GM18873 (cell line): ENCODE data around the gene LIMD2.

Source experiments
- ATAC-seq: cut with Tn5 transposase; IDR thresholded peaks from one replicate; pipeline ENCODE4 v1.9.1; 2021; ENCODE audit warnings: mild to moderate bottlenecking, moderate library complexity, moderate number of reproducible peaks; ENCODE audit not compliant: unreplicated experiment, low FRiP score

The LIMD2 gene

DNA sequence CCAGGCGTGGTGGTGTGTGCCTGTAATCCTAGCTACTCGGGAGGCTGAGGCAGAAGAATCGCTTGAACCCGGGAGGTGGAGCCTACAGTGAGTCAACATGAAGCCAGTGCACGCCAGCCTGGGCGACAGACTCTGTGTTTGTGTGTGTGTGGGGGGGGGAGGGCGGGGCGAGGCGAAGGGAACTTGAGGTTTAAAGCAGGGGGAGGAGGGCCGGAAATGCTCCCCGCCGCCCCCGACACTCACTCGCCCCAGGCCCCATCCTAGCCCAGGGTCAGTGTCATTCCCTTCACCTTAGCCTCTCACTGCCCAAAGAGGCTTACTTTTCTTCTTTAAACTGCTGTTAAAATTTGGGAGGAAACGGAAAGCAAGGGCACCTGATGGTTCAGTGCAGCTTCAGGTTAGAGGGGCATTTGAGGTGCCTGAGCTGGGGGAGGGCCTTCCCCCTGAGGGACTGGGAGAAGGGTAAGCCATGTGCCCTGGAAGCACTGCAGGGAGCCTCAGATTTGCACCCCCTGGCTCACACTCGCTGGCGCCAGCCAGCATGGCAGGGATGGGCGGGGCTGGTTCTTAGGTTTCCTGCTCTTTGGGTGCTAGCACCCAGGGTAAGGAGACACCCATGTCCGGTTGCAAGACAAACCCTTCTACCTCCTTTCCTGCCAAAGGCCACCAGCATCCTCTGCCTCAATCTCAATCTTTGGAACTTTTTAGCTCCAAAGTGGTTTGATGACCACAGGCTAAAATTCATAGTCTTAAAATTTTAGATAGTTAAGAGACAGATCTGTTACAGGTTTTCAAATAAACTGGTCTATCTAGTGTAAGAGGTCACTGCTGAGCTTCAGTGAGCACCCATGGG is 2.2 kb upstream of the LIMD2 start:
- ATAC-seq = no peak

DNA sequence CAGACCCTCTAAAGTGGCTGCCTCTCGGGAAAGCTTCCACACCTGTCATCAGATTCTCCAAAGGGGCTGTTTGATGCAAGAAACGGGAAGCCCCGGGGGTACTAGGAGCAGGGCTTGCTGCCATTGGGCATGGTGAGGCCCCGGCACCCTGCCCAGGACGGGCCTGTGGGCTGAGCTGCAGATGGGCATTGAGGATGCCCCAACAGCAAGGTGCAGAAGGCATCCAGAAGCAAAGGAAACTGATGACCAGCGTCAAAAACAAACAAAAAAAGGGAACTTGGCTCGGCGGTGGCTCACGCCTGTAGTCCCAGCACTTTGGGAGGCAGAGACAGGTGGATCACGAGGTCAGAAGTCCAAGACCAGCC is 1.5 kb upstream of the LIMD2 start:
- no peak for ATAC-seq

DNA sequence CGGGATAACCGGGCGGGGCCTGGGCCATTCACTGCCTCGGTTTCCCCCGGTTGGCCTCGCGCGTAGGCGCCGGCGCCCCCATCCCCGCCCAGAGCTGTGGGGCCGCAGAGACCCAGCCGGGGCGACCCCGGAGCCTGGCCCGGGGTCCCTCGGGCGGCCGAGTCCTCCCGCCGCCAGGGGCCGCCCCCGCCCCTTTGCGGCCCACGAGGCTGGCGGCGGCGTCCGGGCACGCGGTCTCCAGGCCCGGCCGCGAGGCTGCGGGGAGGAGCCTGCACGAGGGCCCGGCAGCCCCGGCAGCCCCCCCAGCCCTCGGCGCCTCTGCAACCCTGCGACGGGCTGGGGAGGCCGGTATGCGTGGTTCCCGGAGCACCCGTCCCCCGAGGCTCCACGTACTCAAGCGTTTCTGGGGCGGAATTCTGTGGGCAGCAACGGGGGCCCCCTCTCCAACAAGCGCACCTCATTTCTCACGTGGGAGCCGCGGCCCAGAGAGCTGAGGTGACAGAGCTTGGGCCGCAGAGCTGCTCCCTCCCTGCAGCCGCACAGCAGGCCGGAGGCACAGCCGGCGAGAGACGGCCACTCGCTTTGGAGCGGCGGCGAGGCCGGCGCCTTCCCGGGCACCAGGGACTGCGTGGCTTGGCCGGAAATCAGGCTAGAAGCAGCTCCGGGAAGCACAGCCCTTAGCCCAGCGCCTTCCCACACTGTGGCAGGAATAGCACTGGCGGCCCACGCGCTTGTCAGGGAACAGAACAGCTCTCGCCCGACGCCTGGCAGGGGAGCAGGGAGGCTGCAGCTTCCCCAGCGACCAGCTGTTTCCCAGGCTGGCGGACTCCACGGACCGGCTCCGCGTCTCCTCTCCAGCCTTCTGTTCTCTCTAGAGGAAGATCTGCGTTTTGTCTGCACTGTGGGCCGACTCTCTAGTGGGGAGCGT is 867 bp upstream of the LIMD2 start:
- no peak for ATAC-seq

DNA sequence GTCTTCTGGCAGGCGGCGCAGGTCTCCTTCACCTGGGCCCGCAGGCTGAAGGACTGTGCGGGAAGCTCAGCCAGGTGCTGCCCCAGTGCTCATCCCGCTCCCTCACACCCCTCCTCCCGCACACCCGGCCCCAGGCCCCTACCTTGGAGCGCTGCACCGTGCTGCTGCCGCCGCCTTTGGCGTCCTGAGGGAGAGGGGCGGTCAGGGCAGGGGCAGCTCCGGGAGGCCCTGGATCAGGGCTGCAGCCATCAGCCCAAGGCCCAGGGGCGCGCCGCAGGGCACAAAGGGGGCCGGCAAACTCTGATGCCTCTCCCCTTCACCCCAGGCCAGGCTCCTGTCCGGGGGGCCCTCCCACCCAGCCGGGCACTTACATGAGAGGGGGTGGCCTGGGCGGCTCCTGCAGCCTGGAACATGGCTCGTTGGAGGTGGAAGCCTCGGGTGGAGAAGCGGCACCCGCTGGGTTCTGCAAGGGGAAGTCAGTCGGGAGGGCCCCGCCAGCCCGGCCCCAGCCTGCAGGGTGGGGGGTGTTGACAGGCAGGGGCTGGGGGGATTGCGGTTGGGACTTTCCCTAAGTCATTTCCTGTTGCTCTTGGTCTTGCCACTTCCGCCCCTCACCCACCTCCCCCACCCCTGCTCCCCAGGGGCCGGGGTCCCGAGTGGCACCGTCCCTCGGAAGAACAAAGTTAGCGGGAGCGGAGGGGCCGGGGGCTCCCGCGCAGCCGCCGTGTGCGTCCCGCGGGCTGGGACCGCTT is 863 bp downstream of the LIMD2 start:
- no peak for ATAC-seq

DNA sequence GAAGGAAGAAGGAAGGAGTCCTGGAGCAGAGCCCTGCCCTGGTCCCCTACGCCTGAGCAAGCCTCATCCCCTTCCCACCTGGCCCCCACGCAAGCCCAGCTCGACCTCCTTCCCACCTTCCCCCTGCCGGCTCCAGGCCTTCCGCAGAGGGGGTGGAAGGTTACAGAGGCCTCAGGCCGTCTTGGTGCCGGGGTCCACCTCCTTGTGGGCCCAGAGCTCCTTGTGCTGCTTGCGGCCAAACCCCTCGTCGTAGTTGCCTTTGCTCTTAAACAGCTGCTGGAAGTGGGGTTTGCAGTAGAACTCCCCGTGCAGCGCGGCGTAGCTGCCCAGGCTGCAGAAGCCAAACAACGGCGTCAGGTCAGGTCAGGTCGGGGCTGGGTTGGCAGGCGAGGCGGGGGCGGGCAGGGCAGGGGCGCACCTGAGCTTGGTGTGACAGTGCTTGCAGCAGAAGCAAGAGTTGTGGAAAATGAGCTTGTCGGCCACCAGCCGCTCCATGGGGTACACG is 1.5 kb downstream of the LIMD2 start:
- no peak for ATAC-seq

DNA sequence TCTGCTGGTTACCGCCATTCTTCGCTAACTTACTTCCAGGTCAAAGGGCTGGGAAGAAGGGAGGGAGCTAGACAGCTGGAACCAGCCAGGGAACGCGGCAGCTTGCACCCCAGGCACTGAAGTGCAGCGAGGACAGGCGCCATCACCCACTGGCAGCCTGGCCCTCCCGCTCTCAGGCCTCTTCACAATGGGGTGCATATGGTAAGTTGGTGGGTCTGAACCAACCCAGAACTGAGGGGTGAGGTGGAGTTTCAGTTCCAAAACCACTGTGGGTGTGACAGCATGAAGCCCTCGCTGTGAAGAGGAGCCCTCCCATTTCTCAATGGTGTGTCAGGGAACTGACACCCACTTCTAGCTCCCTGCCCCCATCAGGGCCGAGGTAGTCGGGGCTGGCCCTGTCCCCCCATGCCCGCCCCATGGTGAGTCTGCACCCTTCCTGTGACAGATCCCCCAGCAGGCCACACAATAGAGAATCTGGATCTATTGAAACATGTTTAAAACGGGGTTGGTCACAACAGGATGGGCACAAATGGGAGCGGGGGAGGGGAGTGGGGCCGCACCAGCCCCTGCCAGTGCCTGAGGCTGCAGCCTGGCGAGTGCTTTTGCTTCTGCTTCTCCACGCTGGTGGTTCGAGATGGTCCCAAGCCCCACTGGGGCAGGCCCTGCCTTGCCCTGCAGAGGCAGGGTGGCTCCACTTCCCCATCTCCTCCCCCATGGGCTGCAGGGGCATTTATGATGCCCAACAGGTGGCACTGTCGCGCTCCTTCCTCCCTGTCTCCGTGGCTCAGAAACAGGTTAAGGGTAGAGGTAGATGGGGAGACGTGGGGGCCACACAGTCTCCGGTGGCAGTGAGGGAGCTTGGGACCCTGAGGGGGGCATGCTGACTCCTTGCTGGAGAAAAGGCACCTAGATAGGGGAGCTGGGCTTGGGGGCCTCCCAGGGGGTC is 2.3 kb downstream of the LIMD2 start:
- peak; percentile 30 for ATAC-seq

DNA sequence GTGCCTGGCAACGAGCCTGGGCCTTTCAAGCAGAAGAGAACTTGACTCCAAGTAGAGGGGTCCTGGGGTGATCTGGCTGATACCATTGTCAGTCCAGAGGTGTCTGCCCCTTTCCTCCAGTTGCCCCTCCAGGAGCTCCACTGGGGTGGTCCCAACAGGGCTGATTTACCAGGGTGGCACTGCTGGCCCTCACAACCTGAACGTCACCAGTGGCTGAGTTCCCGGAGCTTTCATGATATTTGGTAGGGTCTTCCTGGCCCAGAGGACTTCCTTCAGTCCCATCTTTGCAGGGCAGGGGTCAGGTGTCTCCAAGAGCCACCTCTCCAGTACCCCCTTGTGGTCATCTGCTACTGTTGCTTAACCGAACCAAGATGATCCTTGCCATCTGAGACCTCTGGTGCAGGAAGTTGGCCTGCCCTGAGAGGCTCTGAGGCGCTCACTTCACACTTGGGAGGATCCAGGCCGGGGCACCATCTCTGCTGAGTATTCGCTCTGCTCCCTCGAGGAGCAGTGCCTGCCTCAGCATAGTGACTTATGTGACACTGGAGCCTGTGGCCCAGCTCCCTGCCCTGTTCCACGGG is 3.5 kb downstream of the LIMD2 start:
- ATAC-seq = no peak

DNA sequence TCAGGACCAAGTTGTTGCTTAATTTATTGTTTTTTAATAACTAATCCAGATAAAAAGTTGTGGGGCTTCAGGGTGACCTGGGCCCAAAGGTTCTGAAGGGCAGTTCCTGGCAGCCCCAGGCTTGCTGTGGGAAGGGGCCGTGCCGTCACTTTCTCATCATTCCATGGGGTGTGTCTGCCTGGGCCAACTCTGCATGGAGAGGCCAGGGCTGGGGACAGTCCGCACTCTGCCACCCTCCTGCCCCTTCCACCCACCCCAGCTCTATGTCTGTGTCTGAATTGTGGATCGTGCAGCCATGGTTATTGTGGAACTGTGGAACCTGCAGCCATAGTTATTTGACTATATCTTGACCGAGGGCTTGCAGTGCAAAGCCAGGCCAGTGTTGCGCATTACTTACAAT is 4.0 kb downstream of the LIMD2 start:
- no peak for ATAC-seq

DNA sequence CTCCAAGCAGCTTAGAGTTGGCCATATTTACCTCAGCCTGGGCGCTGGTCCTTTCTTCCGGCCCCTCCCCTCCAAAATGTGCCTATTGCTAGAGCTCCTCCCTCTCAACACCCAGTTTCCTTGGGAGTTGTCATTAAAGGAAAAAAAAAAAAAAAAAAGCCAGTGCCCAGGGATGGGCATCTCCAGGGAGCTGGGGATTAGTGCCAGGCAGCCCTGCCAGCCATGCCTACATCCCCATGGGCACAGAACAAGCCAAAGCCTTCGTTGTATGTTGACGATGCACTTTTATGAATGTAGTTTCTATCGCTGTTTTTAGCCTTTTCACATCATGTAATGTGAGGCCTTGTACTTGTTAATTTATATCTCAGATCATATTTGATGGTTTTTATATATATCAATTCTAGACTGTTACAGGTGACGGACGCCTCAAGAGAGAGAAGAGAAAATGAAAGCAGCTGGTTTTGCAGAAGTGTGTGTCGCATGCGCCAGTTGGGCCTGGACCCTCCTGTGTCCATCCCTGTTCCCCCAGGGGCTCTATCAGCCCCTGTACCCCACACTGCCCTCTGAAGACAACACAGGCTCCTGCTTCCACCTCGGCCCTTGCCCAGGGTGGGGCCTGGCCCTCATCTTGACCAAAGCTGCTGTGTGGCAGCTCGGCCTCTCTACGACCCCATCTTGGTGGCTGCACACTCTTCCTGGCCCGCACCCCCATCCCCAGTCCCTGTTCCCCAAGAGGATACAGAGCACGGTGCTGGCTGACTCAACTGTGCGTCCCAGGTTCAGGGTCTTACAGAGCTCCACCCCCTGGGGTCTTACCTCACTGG is 4.8 kb downstream of the LIMD2 start:
- ATAC-seq = no peak

DNA sequence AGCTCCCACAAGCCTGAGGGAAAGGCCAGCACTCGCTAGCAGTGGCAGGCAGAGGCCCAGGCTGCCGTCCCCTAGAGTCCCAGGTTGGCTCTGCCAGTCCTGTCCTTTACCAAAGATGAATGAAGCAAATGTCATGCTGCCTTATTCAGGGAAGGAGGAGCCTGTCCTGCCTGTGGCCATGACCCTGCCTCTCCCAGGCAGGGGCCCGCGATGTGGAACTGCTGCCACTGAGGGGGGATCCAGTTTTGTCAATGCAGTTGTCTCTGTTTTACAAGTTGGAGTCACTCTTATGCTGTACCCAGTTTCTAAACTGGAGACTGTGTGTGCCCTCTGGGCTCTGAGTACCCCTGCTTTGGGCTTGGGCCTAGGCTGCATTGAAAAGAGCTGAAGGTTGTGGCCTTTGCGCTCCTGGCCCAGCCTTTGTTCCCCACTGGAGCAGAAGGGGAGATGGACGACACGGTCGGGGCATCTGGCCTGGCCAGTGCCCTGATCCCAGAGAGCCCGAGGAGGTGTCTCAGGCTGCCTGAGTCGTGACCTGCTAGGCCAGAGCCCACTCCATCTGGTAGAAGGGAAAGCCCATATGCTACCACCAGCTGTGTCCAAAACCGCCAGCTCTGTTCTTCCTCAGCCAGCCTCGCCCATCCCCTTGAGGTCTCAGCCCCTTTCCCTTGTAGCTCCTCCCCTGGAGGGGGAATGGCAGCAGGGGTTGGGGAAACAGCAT is 5.5 kb downstream of the LIMD2 start:
- no peak for ATAC-seq

DNA sequence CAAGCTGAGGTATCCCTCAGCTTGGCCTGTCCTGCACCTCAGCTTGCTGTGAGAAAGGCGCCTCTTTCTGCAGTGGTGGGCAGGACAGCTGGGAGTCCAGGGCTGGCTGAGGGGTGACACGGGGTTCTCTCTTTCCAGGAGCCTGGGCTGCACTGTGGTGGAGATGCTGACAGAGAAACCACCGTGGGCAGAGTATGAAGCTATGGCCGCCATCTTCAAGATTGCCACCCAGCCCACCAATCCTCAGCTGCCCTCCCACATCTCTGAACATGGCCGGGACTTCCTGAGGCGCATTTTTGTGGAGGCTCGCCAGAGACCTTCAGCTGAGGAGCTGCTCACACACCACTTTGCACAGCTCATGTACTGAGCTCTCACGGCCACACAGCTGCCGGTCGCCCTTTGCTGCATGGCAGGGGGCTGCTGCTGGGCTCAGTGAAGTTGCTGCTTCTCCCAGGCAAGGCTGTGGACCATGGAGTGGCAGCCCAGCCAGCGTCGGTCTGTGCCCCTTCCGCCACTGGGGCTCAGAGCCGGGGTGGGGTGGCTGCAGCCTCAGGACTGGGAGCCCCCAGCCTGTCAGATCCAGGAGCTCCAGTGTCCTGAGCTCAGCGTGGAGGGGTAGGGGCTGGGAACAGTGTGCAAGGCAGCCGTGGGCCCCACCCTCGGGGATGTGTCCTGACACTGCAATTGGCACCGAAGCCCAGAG is 6.4 kb downstream of the LIMD2 start:
- ATAC-seq = no peak

DNA sequence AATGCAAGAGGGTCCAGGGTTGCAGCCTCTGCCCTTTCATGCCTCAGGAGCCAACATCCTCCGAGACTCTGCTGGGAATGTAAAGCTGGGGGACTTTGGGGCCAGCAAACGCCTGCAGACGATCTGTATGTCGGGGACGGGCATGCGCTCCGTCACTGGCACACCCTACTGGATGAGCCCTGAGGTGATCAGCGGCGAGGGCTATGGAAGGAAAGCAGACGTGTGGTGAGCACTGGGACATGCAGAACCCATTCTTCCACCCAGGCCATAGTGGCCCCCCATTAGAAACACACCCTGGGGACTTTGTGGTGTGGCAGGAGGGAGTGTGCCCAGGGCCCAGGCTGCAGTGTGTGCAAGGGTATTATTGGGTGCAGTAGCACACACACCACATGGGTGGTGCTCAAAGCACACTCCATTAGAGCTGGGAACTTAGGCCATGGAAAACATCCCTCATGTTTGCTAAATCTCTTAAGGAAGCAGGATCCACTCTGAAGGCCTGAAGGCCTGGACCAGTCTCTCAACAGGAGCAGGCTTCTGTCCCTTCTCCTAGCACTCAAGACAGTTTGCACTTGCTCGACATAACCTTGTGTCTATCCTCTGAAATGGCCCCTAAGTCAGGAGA is 7.6 kb downstream of the LIMD2 start:
- ATAC-seq = no peak

DNA sequence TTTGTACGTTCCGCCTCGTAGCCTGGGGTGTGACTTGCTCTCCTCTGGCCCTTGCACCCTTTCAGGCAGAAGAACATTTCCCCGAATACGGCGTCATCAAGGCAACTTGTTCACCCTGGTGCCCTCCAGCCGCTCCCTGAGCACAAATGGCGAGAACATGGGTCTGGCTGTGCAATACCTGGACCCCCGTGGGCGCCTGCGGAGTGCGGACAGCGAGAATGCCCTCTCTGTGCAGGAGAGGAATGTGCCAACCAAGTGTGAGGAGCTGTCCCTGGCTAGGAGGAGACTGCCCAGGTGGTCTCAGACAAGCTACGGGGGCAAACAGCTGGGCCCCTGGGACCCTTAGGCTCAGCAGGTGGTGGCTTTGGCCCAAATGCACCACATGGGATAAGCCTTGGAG is 10.4 kb downstream of the LIMD2 start:
- no peak for ATAC-seq

DNA sequence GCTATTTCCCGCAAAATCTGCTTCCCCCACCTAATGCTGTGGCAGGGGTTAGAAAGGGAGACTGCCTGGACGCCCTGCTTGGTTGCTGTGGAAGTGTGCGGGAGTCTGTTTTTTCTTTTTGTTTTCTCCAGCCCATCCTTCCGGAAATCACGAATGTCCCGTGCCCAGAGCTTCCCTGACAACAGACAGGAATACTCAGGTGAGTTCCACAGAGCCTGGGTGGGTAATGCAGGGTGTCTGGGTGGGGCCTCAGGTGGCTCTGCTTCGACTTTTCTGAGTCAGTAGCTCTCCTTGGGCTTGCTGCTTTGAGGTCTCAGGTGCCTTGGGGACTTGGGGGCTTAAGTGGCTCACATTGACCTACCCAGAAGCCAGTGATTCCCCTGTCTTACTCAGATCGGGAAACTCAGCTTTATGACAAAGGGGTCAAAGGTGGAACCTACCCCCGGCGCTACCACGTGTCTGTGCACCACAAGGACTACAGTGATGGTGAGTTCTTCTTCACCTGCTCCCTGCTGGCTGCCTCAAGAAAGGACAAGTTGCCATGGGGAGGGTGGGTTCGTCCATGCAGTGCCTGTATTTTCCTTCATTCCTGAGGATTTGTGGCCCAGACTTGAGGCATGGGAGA is 11.4 kb downstream of the LIMD2 start:
- no peak for ATAC-seq

DNA sequence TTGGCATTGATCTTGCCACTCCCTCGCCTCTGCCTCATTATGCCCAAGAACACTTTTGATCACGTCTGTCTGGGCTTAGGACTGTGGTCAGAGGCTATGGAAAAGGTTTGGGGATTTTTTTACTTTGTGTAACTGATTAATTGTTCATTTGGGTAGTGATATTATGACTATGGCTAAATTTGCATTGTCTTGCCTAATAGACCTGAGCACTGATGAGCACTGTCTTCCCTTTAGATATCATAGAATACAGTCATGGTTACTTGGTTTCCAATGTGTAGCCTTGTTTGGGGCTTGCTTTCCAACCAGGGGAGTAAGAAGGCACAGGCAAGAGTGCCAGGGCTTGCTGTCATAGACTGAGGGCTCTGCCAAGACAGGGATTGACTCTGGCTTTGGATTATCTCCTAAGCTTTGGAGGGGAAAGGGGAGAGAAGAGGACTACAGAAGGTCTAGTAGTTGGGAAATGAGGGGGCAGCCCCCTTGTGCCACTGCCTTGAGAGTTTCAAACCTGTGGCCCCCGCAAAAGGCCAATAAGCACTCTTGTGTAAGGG is 13.7 kb downstream of the LIMD2 start:
- ATAC-seq = no peak

DNA sequence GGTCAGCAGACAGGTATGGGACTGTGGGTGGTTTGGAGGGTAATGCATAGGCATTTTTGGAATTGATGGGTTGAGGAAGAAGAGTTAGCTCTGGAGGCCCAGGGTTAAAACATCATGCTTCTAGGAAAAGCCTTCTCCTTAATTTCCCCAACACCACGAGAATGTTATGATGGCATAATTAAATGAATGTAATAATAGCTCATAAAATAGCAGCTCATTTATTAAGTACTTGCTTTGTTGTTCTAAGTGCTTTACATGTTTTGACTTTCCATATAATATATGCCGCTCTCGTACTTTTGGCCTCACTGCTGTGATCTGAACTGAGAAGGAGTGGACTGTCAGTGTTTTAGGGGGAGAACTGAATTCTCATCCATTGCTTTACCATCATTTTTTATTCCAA is 14.3 kb downstream of the LIMD2 start:
- no peak for ATAC-seq
